ENCODE results near the gene UBALD2.
"Not testable (repeated sequence)": the region's sequence is repeated elsewhere in the genome, so short reads cannot be mapped to it uniquely, and the experiment has no call there.

Gene UBALD2

DNA sequence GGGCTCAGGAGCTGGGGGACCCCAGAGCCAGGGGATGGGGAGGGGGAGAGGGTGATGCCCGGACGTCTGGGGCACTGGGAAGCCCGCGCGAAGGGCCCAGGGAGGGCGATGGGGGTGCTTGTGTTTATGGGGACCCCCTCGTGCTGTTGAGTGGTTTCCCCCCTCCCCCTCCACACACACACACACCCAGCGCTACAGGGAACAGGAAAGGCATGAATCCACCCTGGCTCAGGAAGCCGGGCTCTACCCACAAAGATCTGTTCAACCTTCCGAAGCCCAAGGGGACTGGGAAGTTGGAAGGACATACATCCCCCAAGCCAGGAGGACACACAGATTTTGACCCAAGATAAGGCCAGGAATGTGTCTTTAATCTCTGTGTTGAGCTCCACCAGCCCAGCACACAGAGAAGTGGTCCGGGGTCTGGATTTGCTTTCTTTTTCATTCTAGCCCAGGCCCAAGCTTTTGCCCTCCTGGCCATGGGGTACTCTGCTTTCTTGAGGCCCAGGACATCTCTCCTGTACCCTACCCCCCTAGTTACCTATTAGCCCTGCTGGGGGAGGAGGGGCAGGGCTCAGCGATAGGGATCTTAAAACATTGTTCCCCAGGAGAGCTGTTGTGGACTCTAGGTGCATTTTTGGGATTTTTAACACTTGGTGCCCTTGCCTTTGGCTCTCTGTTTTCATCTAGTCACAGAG is 1.2 kb downstream of the UBALD2 start:
- DNase-seq: peak; percentile 58

DNA sequence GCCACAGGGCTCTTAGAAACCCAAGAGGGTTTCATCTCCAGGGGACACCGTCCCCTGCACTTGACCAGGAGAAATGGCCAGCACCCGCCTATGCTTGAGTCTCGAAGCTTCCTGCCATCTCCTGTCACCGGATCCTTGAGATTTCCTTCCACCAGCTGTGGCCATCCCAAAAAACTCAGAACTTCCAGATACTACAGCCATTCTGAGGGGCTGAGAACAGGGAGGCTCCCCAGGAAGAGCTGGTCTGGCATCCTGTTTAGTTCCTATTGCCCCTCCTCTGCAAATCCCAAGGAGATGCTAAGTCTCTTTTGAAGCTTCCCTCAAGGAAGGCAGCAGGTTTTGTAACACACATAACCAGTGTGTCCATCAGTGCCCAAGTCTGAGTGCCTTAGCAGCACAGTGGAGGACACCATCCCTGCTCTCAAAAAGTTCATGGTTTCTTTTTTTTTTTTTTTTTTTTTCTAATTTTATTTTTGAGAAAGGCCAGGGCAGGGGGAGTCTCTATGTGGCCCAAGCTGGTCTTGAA is 2.0 kb downstream of the UBALD2 start:
- no peak for DNase-seq

DNA sequence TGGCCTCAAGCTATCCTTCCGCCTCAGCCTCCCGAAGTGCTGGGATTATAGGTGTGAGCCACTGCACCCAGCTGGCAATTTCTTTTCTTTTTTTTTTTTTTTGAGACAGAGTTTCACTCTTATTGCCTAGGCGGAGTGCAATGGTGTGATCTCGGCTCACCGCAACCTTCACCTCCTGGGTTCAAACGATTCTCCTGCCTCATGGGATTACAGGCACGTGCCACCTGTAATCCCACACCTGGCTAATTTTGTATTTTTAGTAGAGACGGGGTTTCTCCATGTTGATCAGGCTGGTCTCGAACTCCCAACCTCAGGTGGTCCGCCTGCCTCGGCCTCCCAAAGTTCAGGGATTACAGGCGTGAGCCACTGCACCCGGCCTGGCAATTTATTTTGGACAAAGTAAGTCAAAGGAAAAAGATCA is 2.4 kb downstream of the UBALD2 start:
- DNase-seq: not testable (repeated sequence)

DNA sequence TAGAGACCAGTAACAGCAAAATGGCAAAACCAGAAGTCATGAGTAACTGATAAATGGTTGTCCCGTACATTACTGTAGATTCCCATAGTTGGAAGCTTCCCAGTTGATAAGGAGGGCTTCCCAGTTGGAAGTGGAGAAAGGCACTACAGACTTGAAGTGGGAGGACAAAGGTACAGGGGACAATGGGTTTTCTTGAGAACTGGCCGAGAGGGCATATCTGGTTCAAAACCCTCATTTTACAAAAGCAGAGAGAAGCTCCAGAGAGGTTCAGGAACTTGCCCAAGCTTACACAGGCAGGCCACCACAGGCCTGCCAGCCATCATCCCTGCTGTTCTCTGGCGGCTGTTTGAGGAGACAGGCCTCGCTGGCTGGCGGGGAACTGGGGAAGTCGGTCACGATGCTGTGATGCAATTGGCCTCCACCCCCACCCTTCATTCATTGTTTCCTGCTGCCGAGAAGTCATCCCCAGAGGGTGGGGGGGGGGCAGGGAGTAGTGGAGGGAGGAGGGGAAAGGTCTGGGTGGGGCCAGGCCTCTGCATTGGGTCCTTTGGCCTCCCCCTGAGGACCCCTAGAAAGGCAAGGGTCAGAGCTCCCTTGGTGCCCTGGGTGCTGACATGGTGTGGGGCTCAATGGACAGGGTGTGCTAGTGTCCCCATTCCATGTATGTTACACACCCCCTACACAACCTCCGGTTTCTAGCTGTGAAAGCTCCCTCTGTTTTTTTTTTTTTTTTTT is 3.0 kb downstream of the UBALD2 start:
- DNase-seq: peak; percentile 88

DNA sequence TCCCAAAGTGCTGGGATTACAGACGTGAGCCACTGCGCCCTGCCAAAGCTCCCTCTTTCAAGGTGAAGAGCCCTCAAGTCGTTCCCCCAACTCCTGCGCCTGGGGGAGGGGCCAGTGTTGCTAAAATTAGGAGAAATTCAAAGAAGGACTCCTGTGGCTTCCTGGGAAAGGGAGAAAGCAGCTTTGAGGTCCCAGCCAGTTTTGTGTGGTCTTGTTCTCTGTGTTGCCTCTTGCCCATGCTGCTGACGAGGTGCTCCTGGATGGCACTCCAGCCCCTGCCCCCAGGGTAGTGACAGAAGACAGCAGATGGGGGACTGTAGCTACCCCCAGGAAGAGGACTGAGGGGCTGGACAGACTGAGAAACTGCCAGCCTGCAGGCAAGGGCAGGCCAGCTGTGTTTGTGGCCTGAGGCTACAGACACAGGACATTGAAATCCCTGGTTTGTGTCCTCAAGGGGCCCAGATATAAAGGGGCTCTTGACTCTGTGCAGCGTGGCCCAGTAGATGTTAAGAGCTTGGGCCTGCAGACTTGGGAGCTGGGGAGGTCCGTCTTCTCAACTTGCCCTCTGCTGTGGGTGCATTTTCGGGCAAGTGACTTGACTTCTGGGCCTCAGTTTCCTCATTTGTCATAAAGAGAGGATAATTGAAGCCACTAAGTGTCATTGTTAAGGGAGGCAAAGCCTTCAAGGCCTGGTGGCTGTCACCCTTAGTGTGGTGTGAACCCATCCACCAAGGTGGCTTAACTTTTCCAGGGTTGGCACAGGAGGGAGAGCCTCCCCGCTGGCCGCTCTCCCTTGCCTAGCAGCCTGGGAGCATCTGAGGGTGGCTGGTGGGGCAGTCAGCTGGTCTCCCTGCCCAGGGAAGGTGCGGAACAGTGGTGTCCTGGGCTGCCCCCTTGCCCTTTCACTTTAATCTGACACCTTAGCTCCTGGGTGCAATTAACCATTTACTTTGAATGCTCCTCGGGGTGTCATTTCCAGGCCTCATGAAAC is 4.1 kb downstream of the UBALD2 start:
- no peak for DNase-seq

DNA sequence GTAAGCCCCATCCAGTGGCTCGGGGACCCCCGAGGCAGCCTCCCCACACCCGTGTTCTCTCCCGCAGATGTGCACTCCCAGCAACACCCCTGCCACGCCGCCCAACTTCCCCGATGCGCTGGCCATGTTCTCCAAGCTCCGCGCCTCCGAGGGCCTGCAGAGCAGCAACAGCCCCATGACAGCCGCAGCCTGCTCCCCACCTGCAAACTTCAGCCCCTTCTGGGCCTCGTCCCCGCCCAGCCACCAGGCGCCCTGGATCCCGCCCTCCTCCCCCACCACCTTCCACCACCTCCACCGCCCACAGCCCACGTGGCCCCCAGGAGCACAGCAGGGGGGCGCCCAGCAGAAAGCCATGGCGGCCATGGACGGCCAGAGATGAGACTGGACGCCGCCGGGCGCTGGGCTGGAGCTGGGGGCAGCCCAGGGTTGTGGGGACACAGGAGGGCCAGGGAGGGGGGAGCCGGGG is 5.0 kb downstream of the UBALD2 start:
- DNase-seq: no peak

DNA sequence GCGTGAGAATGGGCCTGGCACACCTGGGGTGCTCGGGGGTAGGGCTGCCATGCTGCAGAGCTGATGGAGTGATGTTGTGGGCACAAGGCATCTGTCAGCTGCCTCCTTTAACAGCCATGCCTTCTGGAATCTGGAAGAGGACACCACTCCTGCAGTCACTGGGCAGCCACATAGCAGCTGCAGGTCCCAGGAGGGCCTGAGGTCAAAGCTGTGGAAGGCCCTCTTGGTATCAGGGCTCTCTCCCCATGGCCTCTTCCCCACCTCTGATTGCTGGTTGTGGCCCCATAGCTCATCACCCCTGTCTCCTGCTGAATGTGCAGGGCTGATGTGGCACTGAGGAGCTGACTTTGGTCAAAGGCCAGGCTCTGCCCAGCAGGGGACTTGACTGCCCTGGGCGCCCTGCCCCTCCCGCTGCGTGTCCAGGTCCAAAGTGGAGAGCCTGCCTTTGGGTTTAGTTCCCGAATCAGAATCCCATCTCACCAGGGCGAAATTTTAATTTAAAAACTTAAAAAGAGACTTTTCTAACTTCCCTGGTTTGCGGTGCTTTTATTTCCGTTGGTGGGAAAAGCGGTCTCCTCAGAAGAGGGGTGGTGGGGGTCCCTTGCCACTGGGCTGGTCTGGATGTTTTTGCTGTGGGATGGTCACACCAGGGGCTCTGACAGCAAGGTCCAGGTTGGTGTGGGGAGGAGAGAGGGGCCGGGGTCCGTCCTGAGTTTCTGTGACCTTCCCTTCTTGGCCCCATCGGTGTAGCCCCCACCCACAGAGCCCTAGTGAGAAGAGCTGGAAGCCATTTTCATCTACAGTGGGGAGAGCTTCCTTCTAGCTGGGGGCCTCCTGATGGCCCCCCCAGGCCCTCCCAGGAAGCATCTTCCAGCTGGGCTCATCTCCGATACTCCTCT is 5.9 kb downstream of the UBALD2 start:
- no peak for DNase-seq

DNA sequence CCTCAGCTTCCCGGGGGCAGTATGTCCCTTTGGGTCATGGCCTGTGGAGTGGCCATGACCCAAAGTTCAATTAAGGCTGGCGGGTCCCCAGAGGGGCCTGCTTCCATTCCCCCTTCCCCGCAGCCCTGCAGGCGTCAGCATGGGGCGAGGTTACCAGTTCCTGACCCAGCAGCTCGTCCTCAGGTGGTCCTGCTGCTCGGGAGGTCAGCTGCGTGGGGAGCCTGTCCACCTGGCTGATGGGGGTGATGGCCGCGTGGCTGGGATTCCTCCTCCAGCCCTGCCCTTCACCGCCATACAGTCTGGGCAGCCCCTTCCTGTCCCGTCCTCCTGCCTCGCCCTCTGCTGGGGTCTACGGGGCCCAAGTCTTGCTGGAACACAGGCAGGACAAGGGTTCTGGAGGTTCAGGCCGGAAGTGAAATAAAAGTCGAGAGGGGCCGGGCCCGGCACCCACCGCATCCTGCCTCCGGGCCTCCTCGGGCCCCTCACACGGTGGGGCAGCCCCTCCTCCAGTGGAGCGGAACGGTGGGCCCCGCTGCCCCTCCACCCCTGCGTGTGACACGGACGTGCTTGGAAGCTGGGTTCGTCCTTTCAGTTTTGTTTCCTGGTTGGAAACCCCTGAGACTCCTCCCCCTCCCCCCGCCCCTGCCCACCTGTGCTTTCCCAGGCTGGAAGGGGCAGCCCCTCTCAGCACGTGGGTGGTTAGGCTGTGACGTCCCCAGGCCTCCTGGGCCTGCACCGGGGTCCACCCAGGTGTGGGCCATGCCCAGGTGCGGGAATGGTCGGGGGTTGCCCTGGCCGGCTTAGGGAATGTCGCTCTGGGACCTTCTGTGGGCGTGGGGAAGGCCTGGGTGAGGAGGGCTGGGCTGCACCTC is 6.8 kb downstream of the UBALD2 start:
- DNase-seq: peak; percentile 41

DNA sequence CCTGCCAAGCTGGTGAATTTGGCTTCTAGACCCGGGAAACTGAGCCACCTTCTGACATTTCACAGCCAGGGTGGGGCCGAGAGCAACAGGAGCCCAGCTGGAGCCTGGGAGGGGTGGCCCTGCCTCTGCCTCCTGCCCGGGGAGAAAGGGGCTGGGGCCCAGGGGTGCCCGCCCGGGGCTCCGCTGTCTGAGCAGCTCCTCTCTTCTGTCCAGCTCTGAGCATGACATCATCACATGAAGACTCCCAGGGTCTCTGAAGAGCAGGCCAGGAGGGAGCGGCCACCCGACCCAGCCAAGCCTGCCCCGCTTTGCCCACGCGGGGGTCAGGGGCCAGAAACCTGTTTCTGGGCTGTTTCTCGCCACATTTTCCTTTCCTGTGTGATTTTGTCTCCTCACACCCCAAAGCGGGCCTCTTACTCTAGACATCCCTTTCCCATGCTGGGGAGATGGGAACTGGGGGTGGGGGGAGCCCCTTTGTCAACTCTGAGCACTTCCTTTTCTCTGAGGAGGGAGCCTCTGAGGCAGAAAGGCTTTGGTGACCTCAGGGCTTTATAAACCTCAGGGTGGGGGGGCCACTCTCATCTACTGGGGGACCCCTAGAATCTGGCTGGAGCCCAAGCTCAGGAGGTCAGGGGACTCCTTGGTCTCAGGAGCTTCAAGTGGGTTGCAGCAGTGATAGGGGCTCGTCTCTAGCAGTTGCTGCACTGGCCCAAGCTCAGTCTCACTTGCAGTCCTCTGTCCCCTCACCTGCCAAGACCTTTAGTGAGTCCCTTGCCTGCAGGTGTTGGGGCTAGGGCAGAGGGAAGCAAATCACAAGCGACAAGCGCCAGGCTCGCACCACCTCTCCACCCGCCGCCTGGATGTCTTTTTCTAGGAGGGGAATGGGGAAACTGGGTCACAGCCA is 7.6 kb downstream of the UBALD2 start:
- no peak for DNase-seq

DNA sequence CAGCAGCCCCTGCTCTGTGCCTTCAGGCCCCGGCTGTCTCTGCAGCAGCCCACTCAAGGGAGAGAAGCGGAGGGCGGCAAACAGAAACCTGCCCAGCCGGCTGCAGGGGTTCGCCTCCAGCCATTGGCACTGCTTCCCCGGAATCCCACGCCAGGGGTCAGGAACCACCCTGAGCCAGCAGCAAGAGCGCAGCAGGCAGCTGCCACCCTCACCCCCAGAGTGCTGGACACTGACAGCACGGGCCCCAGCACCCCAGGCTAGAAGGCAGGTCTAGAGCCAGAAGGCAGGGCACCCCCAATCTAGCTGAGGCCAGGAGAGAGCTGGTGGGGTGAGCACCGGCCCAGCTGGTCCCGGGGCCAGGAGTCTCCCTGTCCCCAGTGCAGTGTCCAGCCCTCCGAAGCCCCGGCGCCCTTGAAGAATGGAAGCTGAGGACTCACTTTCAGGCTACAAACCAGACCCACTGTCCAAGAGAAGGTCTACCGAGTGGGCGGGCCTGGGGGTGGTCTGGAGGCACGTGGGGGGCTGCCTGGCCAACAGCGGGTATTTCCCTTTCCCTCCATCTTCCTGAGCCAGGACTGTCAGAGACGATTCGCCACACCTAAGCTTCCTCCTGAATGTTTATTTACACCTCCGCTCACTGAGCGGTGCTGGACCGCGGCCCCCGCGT is 8.4 kb downstream of the UBALD2 start:
- no peak for DNase-seq

DNA sequence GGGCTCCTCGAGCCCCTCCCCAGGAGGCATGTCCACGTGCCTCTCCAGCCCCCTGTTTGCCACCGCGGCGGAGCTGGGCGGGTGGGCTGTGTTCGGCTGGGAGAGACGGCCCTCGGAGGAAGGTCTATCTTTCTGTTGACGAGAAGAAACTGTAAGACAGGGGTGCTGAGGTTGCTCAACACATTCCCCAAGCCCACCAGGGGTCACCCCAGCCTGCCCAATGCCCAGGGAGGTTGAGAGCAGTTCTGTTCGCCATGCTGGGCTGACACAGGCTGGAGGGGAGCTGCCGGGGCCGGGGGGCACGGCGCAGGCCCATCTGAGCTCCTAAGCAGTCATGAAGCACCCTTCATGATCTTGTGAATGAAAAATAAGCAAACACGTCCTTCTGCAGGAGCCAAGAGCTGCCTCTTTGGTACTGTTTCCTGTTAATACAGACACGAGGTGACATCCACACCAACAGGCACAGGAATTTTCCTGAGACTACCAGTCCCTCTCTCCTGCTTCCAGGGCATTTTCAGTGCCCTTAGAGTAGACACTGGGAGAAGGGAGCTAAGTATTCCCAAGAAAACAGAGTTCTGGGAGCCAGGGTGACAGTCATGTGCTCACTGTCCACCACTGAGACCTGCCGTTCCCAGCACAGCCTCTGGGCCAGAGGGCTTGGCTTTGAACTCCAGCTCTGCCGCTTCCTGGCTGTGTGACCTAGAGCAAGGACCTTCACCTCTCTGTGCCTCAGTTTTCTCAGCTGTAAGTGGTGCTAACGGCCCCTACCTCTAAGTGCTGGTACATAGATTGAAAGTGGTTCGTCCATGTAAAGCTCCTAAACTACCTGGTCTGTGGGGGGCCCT is 9.2 kb downstream of the UBALD2 start:
- DNase-seq: no peak

DNA sequence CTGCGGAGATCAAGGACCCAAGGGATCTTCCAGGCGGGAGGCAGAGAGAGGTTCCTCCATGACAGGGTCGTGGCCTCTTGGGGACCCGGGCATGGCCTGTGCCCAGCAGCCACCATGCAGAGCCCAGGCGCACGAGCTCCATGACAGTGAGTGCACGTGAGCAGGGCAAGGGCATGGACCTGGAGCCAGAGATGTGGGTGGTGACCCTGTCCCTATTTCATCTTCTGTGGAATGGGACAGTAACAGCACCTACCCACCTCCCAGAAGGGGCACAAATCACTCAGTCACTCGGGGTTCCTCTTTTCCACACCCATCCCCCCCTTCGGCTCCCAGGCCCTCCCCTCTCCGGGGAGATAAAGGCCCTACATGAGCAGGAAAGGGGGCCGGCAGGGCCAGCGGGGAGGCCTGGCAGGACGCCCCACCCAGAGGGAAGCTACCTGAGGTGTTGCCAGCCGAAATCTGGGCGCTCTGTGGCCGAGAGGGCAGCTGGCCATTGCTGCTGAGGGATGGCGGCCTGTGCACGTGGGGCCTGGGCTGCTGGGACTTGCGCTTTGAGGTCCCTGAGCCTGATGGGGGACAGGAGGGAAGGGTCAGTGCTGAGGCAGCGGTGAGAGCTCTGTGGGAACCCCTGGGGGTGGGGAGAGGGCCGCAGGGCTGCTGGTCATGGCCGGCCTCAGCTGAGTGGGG is 10.4 kb downstream of the UBALD2 start:
- DNase-seq: no peak

DNA sequence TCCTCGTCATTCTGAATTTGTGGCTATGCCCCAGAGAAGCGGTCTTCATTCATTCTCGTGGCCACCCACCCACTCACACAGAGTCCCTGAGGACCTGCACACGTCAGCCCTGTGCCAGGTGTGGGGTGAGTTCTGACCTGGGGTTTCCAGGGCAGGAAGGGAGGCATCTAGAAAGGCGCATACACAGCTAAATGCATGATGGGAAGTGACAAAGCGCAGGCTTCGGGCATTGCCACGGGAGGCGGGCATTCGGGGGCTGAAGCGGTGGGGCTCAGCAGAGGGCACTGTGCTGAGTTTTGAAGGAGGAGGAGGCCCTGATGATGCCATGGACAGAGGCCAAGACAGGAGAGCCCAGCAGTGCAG is 10.9 kb downstream of the UBALD2 start:
- no peak for DNase-seq

DNA sequence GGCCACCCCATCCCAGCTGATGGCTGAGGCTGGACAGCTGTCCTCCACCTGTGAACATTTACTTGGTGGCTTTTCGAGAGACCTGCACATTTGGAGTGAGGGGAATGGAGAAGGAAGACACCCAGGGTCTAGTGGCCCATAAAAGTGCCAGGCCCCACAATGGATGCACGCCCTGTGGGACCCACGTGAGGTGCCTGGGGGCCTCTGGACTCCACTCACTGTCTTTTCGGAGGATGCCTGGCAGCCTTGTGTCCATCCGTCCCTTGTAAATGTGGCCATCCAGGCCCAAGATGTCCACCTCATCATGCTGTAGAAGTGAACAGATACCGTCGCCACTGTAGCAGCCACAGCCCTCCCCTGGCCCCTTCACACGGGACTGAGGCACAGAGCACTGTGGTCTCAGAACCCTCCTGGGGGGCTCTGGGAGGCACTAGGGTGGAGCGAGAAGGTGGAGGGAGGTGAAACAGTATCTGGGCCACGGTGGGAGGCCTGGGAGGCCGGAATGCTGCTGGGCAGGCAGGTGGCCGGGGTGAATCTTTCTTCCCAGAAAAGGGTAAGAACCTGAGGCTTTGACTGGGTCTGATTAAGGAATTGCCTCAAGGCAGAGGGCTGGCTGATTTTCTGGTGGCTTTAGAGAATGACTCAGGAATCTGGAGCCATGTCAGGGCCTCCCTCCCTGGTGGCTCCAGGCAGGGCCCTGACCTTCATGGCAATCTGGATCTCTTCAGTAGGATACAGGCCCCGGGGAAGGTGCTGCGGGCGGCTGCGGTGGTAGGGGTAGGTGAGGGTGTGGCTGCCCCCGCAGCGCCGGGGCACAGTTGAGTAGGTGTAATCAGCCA is 11.5 kb downstream of the UBALD2 start:
- DNase-seq: no peak

DNA sequence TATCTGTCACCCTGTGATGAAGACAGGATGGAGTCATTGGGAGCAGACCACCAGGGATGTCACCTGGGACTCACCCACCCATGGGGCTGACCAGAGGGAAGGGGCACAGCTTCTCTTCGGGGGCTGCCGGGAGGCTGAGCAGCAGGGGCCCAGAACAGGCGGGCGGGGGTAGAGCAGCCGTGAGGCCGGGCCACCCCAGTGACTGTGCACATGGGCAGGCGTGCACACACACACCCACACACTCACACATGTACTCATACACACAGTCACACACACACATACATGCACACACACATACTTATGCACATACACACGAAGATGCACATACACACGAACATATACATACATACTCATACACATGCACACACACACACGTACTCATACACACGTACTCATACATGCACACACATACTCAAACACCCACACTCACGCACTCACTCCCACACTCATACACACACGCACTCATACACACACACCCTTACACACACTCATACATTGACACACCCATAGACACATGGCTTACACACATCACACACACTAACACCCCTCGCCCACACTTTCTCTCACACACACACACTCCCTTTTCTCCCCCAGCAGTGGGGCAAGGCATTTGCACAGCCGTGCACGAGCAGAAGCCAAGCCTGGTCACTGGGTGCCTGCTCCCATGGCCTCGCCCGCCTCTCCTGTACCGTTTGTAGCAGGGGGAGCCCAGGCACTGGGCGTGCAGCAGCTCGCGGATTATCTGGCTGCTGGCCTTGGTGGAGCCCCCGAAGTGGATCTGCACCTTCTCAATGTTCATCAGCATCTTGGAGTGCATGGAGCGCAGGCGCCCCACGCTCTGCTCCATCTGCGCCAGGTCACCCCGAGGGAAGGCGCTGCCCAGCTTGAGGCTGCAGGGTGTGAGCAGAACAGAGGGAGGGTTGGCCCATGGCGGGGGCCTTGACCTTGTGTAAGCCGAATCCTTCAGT is 12.4 kb downstream of the UBALD2 start:
- no peak for DNase-seq
